Measurements from ENCODE around the gene COMMD2. TPM values are rescaled to one million over a fixed set of nuclear protein-coding genes. Genes with fewer than 3 reads are reported as not detected.

Gene COMMD2
- polyA plus RNA-seq, 1 of the 3 experiments (the other 2 are of a cell fraction), result 20.9 TPM

- no peaks in the 10 kb centered on the region for H3K27me3 ChIP-seq (ENCODE audit: insufficient read depth)
- H3K4me3 ChIP-seq (ENCODE audit: low read depth in 2 of 2, low read length in 1 of 2), result no peak overlapping the region
- no peaks in the 10 kb centered on the region for H4K20me1 ChIP-seq (ENCODE audit: insufficient read depth)
- H2AFZ ChIP-seq (ENCODE audit: low read depth), result no peak overlapping the region
- DNase-seq, result no peak
- peaks cover 17% of the 10 kb centered on the region for H3F3A ChIP-seq (replicated peaks; ENCODE audit: insufficient read depth)
- TF ChIP-seq, protein P1, sequence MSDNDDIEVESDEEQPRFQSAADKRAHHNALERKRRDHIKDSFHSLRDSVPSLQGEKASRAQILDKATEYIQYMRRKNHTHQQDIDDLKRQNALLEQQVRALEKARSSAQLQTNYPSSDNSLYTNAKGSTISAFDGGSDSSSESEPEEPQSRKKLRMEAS (IDR thresholded peaks at IDR 0.05; ENCODE audit: low read depth), result no peak
- TF ChIP-seq TAF1 (IDR thresholded peaks at IDR 0.05; ENCODE audit: borderline replicate concordance, low read depth, low read length) (no peak), TEAD4 (IDR thresholded peaks at IDR 0.05; ENCODE audit: borderline replicate concordance, insufficient read depth) (no peak)
- H3K9ac ChIP-seq, result no peak overlapping the region
- WGBS (ENCODE audit: low lambda C conversion rate), result 85% methylated on average over 3 of the region's 3 CpGs
- H3K9me3 ChIP-seq, result no peaks in the 10 kb centered on the region
- H3K36me3 ChIP-seq (replicated peaks in 1 of 2; ENCODE audit: control insufficient read depth in 1 of 2, insufficient read depth in 2 of 2, low read length in 1 of 2), result no peaks in the 10 kb centered on the region
- H3K4me2 ChIP-seq, result no peak overlapping the region
- no peak overlapping the region for H3K27ac ChIP-seq (ENCODE audit: low read depth in 2 of 2, low read length in 1 of 2)
- no peaks in the 10 kb centered on the region for H3K9me2 ChIP-seq
- no peaks in the 10 kb centered on the region for H3K79me2 ChIP-seq (ENCODE audit: insufficient read depth)
- no peaks in the 10 kb centered on the region; a peak in 1 of 4 replicates for H3K4me1 ChIP-seq (ENCODE audit: control insufficient read depth in 1 of 2, insufficient read depth in 2 of 2, low read depth in 1 of 2, low read length in 1 of 2)
- ChIA-PET CTCF (interaction anchor here (1.9 kb wide), 1 partner anchor 15 kb away, joined by 5 read pairs; no protein-coding TSS in a partner anchor), POLR2A (no interaction called here)
Observed at GRCh38 chr3:149732234-149732633, 20.1 kb downstream of the COMMD2 start.

- Histone ChIP-seq H3K79me2 (ENCODE audit: insufficient read depth) (no peaks in the 10 kb centered on the region), H3K4me2 (no peak overlapping the region), H3K36me3 (replicated peaks in 1 of 2; ENCODE audit: control insufficient read depth in 1 of 2, insufficient read depth in 2 of 2, low read length in 1 of 2) (no peaks in the 10 kb centered on the region), H3K4me1 (ENCODE audit: control insufficient read depth in 1 of 2, insufficient read depth in 2 of 2, low read depth in 1 of 2, low read length in 1 of 2) (no peaks in the 10 kb centered on the region), H4K20me1 (ENCODE audit: insufficient read depth) (no peaks in the 10 kb centered on the region), H3K27me3 (ENCODE audit: insufficient read depth) (no peaks in the 10 kb centered on the region), H3K9ac (no peak overlapping the region), H3F3A (replicated peaks; ENCODE audit: insufficient read depth) (no peaks in the 10 kb centered on the region), H3K9me3 (no peaks in the 10 kb centered on the region), H3K27ac (ENCODE audit: low read depth in 2 of 2, low read length in 1 of 2) (no peak overlapping the region), H3K4me3 (ENCODE audit: low read depth in 2 of 2, low read length in 1 of 2) (no peak overlapping the region), H3K9me2 (no peaks in the 10 kb centered on the region), H2AFZ (ENCODE audit: low read depth) (no peak overlapping the region)
- 94% methylated on average over 2 of the region's 2 CpGs for WGBS (ENCODE audit: low lambda C conversion rate)
- DNase-seq, result no peak
- POLR2A ChIA-PET, result no interaction called here
- CTCF ChIA-PET, result interaction anchor here (1.0 to 1.7 kb wide), 3 partner anchors 10 to 215 kb away, joined by 3 to 8 read pairs (median 4); no protein-coding TSS in a partner anchor
- TF ChIP-seq, protein P2, sequence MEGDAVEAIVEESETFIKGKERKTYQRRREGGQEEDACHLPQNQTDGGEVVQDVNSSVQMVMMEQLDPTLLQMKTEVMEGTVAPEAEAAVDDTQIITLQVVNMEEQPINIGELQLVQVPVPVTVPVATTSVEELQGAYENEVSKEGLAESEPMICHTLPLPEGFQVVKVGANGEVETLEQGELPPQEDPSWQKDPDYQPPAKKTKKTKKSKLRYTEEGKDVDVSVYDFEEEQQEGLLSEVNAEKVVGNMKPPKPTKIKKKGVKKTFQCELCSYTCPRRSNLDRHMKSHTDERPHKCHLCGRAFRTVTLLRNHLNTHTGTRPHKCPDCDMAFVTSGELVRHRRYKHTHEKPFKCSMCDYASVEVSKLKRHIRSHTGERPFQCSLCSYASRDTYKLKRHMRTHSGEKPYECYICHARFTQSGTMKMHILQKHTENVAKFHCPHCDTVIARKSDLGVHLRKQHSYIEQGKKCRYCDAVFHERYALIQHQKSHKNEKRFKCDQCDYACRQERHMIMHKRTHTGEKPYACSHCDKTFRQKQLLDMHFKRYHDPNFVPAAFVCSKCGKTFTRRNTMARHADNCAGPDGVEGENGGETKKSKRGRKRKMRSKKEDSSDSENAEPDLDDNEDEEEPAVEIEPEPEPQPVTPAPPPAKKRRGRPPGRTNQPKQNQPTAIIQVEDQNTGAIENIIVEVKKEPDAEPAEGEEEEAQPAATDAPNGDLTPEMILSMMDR (IDR thresholded peaks at IDR 0.05), result no peak
- no peak for TF ChIP-seq ELF1 (IDR thresholded peaks at IDR 0.05)
- TF ChIP-seq EP300 (IDR thresholded peaks at IDR 0.05; ENCODE audit: borderline replicate concordance in 1 of 2, low read depth in 1 of 2, low read length in 1 of 2), result no peak
- TF ChIP-seq, protein P3, sequence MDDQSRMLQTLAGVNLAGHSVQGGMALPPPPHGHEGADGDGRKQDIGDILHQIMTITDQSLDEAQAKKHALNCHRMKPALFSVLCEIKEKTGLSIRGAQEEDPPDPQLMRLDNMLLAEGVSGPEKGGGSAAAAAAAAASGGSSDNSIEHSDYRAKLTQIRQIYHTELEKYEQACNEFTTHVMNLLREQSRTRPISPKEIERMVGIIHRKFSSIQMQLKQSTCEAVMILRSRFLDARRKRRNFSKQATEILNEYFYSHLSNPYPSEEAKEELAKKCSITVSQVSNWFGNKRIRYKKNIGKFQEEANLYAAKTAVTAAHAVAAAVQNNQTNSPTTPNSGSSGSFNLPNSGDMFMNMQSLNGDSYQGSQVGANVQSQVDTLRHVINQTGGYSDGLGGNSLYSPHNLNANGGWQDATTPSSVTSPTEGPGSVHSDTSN (IDR thresholded peaks at IDR 0.05), result no peak
- TF ChIP-seq, protein P4, sequence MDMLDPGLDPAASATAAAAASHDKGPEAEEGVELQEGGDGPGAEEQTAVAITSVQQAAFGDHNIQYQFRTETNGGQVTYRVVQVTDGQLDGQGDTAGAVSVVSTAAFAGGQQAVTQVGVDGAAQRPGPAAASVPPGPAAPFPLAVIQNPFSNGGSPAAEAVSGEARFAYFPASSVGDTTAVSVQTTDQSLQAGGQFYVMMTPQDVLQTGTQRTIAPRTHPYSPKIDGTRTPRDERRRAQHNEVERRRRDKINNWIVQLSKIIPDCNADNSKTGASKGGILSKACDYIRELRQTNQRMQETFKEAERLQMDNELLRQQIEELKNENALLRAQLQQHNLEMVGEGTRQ (IDR thresholded peaks at IDR 0.05; ENCODE audit: borderline replicate concordance, low read depth, low read length), result no peak
- TF ChIP-seq EZH2phosphoT487 (IDR thresholded peaks at IDR 0.05; ENCODE audit: borderline replicate concordance, low read depth), result no peak
- TF ChIP-seq MEF2A (IDR thresholded peaks at IDR 0.05; ENCODE audit: borderline replicate concordance, low read depth), result no peak
- no peak for TF ChIP-seq JUND (IDR thresholded peaks at IDR 0.05)
- TF ChIP-seq RCOR1 (IDR thresholded peaks at IDR 0.05; ENCODE audit: low read length), result no peak
- TF ChIP-seq, protein P5, sequence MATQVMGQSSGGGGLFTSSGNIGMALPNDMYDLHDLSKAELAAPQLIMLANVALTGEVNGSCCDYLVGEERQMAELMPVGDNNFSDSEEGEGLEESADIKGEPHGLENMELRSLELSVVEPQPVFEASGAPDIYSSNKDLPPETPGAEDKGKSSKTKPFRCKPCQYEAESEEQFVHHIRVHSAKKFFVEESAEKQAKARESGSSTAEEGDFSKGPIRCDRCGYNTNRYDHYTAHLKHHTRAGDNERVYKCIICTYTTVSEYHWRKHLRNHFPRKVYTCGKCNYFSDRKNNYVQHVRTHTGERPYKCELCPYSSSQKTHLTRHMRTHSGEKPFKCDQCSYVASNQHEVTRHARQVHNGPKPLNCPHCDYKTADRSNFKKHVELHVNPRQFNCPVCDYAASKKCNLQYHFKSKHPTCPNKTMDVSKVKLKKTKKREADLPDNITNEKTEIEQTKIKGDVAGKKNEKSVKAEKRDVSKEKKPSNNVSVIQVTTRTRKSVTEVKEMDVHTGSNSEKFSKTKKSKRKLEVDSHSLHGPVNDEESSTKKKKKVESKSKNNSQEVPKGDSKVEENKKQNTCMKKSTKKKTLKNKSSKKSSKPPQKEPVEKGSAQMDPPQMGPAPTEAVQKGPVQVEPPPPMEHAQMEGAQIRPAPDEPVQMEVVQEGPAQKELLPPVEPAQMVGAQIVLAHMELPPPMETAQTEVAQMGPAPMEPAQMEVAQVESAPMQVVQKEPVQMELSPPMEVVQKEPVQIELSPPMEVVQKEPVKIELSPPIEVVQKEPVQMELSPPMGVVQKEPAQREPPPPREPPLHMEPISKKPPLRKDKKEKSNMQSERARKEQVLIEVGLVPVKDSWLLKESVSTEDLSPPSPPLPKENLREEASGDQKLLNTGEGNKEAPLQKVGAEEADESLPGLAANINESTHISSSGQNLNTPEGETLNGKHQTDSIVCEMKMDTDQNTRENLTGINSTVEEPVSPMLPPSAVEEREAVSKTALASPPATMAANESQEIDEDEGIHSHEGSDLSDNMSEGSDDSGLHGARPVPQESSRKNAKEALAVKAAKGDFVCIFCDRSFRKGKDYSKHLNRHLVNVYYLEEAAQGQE (IDR thresholded peaks at IDR 0.05; ENCODE audit: low read depth, low read length), result no peak
- no peak for TF ChIP-seq NRF1 (IDR thresholded peaks at IDR 0.05; ENCODE audit: low read depth, low read length)
- no peak for TF ChIP-seq RFX5 (IDR thresholded peaks at IDR 0.05; ENCODE audit: low read length)
- no peak for TF ChIP-seq YY1 (IDR thresholded peaks at IDR 0.05; ENCODE audit: low read depth)
- TF ChIP-seq, protein P1 (IDR thresholded peaks at IDR 0.05; ENCODE audit: low read depth), result no peak
- TF ChIP-seq, protein P6, sequence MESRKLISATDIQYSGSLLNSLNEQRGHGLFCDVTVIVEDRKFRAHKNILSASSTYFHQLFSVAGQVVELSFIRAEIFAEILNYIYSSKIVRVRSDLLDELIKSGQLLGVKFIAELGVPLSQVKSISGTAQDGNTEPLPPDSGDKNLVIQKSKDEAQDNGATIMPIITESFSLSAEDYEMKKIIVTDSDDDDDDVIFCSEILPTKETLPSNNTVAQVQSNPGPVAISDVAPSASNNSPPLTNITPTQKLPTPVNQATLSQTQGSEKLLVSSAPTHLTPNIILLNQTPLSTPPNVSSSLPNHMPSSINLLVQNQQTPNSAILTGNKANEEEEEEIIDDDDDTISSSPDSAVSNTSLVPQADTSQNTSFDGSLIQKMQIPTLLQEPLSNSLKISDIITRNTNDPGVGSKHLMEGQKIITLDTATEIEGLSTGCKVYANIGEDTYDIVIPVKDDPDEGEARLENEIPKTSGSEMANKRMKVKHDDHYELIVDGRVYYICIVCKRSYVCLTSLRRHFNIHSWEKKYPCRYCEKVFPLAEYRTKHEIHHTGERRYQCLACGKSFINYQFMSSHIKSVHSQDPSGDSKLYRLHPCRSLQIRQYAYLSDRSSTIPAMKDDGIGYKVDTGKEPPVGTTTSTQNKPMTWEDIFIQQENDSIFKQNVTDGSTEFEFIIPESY (IDR thresholded peaks at IDR 0.05; ENCODE audit: borderline replicate concordance, low read depth), result no peak
Observed at GRCh38 chr3:149727656-149728055, 24.6 kb downstream of the COMMD2 start.

All from SK-N-SH (cell line).